GM12864 (cell line): ENCODE measurements around the gene CCNT1.
"Not testable (repeated sequence)": the region's sequence is repeated elsewhere in the genome, so short reads cannot be mapped to it uniquely, and the experiment has no call there.

Experiments used
- DNase-seq: peaks from one replicate; pipeline ENCODE4 v3.0.0-alpha.2; 2011; ENCODE audit warnings: low read depth
- H3K4me3 ChIP-seq: 2 replicates; pipeline ENCODE4 v1.5.1; 2011; ENCODE audit warnings: mild to moderate bottlenecking, low read depth, low read length, control low read depth
- TF ChIP-seq, protein P1 (sequence below): IDR thresholded peaks from 2 replicates; pipeline ENCODE4 v1.5.1; 2011; ENCODE audit warnings: low read depth, mild to moderate bottlenecking, moderate library complexity, low read length, control low read depth, inconsistent platforms; ENCODE audit errors: missing control alignments

The CCNT1 gene

DNA sequence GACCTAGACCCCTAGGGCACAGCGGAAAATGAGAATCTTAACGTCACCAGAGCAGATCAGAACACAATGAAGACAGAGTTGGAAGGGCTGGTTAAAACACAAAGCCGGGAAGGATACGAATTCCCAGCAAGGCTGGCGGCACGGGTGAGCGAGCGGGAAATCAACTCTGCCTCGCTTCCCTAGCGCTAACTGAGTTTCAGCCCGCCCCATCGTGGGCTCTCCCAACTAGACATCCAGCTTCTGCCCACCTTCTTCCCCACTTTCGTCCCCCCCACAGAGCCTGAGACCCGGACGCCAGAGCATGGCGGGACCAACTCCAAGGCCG lies 377 bp downstream of the CCNT1 start:
- TF ChIP-seq, protein P1, sequence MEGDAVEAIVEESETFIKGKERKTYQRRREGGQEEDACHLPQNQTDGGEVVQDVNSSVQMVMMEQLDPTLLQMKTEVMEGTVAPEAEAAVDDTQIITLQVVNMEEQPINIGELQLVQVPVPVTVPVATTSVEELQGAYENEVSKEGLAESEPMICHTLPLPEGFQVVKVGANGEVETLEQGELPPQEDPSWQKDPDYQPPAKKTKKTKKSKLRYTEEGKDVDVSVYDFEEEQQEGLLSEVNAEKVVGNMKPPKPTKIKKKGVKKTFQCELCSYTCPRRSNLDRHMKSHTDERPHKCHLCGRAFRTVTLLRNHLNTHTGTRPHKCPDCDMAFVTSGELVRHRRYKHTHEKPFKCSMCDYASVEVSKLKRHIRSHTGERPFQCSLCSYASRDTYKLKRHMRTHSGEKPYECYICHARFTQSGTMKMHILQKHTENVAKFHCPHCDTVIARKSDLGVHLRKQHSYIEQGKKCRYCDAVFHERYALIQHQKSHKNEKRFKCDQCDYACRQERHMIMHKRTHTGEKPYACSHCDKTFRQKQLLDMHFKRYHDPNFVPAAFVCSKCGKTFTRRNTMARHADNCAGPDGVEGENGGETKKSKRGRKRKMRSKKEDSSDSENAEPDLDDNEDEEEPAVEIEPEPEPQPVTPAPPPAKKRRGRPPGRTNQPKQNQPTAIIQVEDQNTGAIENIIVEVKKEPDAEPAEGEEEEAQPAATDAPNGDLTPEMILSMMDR = no peak
- DNase-seq = no peak
- H3K4me3 ChIP-seq = peak overlapping the region; percentile 65

DNA sequence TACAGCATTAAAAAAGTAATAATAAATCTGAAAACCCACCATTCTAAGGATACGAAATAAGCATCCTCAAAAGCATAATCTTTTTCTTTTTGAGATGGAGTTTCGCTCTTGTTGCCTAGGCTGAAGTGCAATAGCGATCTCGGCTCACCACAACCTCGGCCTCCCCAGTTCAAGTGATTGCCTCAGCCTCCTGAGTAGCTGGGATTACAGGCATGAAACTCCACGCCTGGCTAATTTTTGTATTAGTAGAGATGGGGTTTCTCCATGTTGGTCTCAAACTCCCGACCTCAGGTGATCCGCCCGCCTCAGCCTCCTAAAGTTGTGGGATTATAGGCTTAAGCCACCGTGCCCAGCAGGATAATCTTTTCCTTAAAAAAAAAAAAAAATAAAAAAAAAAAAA lies 4.3 kb downstream of the CCNT1 start:
- no peak for DNase-seq
- H3K4me3 ChIP-seq = no peak overlapping the region
- TF ChIP-seq, protein P1 = no peak

DNA sequence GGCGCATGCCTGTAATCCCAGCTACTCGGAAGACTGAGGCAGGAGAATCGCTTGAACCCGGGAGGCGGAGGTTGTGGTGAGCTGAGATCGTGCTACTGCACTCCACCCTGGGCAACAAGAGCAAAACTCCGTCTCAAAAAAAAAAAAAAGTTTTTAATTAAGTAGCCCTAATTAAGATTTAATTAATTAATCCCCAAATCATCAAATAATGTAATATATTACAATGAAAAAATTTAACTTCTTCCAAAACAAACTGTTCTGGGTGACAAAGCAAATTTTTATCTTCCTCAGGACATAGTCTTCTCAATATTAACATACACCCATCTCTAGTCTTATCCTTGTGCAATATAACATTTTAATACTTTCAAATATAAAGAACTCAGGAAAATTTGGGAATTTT lies 17.7 kb downstream of the CCNT1 start:
- not testable (repeated sequence) for H3K4me3 ChIP-seq

DNA sequence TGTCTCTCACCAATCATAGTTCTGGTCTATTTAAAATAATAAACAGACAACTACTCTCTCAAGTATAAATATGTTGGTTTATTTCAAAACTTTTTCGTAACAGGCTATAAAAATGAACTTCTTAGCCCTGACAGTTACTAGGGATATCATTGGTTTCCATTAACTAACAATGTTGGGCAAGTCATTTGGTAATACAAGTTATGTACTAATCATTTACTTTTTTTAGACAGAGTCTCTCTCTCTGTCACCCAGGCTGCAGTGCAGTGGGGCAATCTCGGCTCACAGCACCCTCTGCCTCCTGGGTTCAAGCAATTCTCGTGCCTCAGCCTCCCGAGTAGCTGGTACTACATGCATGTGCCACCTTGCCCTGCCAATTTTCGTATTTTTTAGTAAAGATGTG lies 19.9 kb downstream of the CCNT1 start:
- DNase-seq = no peak
- H3K4me3 ChIP-seq = no peak overlapping the region
- TF ChIP-seq, protein P1 = no peak

More for the DNA sequence above, 17.7 kb downstream of the CCNT1 start:
- not testable (repeated sequence) for DNase-seq

DNA sequence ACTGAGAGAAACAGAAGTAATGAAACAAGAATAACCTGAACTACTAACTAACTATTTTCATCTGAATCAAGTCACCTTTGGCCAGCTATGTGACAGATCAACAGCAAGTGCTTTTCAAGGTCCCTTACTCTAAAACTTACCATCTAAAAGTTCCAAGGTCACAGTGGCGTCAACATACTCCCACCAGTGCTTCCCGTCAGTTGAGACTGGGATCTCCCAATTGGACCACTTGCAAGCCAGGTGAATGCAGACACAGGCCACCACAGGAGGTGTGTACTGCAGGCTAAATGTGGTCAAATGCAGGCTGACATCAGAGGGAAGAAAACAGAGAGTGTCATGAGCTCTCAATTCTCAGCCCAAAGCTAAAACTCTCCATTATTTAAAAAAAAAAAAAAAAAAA lies 20.6 kb downstream of the CCNT1 start:
- TF ChIP-seq, protein P1 = no peak
- DNase-seq = no peak
- no peak overlapping the region for H3K4me3 ChIP-seq

DNA sequence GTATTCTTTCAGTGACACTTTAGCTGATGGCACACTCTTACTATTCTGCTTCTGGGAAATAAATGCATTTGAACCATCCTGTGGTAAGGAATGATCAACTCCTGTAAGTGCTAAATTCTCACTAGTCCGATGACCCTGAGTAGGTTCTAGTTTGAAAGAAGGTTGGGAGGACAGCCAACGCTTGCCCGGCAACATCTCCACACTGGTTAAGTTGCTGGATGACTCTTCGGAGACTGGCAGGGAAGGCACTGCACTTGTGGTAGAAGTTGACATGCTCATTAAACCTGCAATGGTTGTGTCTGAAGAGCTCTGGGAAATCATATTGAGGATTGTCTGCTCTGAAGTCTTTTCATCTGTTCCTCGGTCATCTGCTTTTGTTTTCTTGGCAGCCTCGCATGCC lies 22.5 kb downstream of the CCNT1 start:
- DNase-seq = no peak
- TF ChIP-seq, protein P1 = no peak
- no peak overlapping the region for H3K4me3 ChIP-seq

DNA sequence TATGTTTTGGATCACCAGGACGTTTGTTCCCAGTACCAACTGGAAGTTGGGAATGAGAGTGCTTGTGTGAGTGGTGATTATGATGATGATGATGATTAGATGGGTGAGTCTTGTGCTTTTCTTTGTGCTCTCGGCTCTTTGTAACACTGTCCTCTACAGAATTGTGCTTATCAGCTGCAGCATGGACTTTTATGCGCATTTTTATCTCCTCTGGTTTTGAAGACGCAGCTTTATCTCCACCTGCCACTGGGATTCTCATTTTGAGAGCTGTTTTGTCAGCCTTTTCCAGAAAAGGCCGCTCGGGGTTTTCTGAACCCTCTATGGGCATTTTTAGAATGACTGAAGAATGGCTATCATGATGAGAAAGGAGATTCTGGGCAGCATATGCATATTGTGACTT lies 22.9 kb downstream of the CCNT1 start:
- DNase-seq = no peak
- TF ChIP-seq, protein P1 = no peak
- H3K4me3 ChIP-seq = no peak overlapping the region
